GM19240 (cell line): Measurements from ENCODE around the gene PCDHA11.
"Not testable (repeated sequence)": the region's sequence is repeated elsewhere in the genome, so short reads cannot be mapped to it uniquely, and the experiment has no call there.

Experiments used
- DNase-seq: peaks from one replicate; pipeline ENCODE4 v3.0.0; 2011; ENCODE audit warnings: low spot score; ENCODE audit not compliant: insufficient read length

PCDHA11 gene

GRCh38 chr5:140849831-140850634 is 18.7 kb upstream of the PCDHA11 start:
- not testable (repeated sequence) for DNase-seq

- DNase-seq, result no peak
These were observed 12.7 kb upstream of the PCDHA11 start, which contains the start of gene PCDHA10 for GRCh38 chr5:140855772-140856674. TSS of gene PCDHA10 (plus strand) at chr5:140855897. CDS start at chr5:140856049, 152 bp downstream.

GRCh38 chr5:140857177-140857986 is 11.4 kb upstream of the PCDHA11 start:
- no peak for DNase-seq

GRCh38 chr5:140857987-140858240 is 10.8 kb upstream of the PCDHA11 start:
- DNase-seq, result no peak

GRCh38 chr5:140862441-140863295 is 6.1 kb upstream of the PCDHA11 start:
- no peak for DNase-seq

- DNase-seq, result no peak
These were observed 764 bp downstream of the PCDHA11 start for GRCh38 chr5:140869555-140869886.

GRCh38 chr5:140870221-140871201 is 1.8 kb downstream of the PCDHA11 start:
- no peak for DNase-seq

GRCh38 chr5:140875085-140876065 is 6.6 kb downstream of the PCDHA11 start, which contains the start of gene PCDHA12:
TSS of gene PCDHA12 (plus strand) at chr5:140875308. CDS start at chr5:140875473, 165 bp downstream.
- no peak for DNase-seq

- not testable (repeated sequence) for DNase-seq
These were observed 7.9 kb downstream of the PCDHA11 start for GRCh38 chr5:140876541-140877261.

GRCh38 chr5:140877262-140877581 is 8.5 kb downstream of the PCDHA11 start:
- no peak for DNase-seq

GRCh38 chr5:140881889-140882590 is 13.3 kb downstream of the PCDHA11 start, which contains the start of gene PCDHA13:
TSS of gene PCDHA13 (plus strand) at chr5:140882124. CDS start at chr5:140882269, 145 bp downstream.
- no peak for DNase-seq

- no peak for DNase-seq
These were observed 13.8 kb downstream of the PCDHA11 start for GRCh38 chr5:140882591-140882899.

GRCh38 chr5:140883373-140883772 is 14.6 kb downstream of the PCDHA11 start:
- no peak for DNase-seq

- no peak for DNase-seq
These were observed 15.4 kb downstream of the PCDHA11 start for GRCh38 chr5:140883927-140884697.

- no peak for DNase-seq
These were observed 47.6 kb downstream of the PCDHA11 start for GRCh38 chr5:140916325-140916724.
